22Rv1 (cell line): ENCODE measurements around the gene PLA2G12A.

ENCODE experiments used
- H3K27ac ChIP-seq: fragments of 450-650 bp; 2 replicates; pipeline ENCODE4 v1.5.1; 2017
- ZFX ChIP-seq: fragments of 450-650 bp; IDR thresholded peaks from 2 replicates; pipeline ENCODE4 v1.6.1; 2017; ENCODE audit warnings: antibody characterized with exemption, borderline replicate concordance
- TF ChIP-seq, protein P1 (sequence below): fragments of 450-650 bp; IDR thresholded peaks from 2 replicates; pipeline ENCODE4 v1.5.1; 2017; ENCODE audit warnings: mild to moderate bottlenecking

Gene PLA2G12A

DNA sequence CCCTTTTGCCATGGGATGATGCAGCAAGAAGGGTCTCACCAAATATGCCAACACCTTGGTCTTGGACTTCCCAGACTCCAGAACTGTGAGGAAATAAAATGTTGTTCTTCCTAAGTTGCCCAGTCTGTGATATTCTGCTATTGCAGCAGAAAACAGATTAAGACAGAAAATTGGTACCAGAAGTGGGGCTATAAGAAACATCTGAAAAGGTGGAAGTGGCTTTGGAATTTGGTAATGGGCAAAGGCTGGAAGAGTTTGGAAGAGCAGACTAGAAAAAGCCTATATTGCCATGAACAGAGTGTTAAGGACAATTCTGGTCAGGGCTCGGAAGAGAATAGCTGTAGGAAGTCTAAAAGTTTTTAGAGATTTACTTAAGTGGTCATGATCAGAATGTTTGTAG, 54.0 kb downstream of the PLA2G12A start:
- no peak overlapping the region for H3K27ac ChIP-seq
- TF ChIP-seq, protein P1, sequence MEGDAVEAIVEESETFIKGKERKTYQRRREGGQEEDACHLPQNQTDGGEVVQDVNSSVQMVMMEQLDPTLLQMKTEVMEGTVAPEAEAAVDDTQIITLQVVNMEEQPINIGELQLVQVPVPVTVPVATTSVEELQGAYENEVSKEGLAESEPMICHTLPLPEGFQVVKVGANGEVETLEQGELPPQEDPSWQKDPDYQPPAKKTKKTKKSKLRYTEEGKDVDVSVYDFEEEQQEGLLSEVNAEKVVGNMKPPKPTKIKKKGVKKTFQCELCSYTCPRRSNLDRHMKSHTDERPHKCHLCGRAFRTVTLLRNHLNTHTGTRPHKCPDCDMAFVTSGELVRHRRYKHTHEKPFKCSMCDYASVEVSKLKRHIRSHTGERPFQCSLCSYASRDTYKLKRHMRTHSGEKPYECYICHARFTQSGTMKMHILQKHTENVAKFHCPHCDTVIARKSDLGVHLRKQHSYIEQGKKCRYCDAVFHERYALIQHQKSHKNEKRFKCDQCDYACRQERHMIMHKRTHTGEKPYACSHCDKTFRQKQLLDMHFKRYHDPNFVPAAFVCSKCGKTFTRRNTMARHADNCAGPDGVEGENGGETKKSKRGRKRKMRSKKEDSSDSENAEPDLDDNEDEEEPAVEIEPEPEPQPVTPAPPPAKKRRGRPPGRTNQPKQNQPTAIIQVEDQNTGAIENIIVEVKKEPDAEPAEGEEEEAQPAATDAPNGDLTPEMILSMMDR = no peak
- TF ChIP-seq ZFX = no peak

DNA sequence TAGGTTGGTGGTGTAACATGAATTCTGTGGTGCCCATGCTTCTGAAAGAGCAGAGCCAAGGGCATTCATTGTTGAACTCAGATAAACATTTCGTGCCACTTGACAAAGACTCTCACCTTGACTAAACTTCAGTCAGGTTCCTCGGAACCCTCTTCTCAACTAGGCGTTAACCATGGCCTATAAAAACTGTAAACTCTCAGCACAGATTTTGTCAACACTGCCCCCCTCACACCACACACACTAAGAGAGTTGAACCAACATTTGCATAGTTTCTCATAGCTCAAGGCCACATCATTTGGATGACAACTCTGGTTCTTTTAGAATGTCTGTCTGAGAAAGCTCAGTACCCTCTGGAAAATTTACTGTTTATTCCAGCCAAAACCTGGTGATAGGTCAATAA, 54.7 kb downstream of the PLA2G12A start:
- H3K27ac ChIP-seq = no peak overlapping the region
- no peak for TF ChIP-seq ZFX
- TF ChIP-seq, protein P1 = no peak

DNA sequence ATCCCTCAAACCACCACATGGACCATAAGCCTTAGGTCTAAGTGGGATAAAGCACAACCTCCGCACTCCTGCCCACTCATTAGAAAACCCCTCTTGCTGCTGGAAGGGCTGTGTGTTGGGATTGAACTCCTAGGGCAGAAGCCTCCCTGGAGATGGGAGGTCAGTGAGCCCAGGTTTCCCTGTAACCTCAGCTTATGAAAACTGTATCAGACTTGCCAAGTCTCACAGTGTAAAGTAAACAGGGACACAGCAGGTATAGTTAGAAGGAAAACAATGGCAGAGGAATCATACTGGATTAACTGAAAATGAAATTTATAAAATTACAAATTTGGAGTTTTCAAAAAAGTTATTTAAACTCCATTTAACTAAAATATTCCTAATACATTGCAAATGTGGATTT, 56.6 kb downstream of the PLA2G12A start:
- TF ChIP-seq, protein P1 = no peak
- TF ChIP-seq ZFX = no peak
- no peak overlapping the region for H3K27ac ChIP-seq

DNA sequence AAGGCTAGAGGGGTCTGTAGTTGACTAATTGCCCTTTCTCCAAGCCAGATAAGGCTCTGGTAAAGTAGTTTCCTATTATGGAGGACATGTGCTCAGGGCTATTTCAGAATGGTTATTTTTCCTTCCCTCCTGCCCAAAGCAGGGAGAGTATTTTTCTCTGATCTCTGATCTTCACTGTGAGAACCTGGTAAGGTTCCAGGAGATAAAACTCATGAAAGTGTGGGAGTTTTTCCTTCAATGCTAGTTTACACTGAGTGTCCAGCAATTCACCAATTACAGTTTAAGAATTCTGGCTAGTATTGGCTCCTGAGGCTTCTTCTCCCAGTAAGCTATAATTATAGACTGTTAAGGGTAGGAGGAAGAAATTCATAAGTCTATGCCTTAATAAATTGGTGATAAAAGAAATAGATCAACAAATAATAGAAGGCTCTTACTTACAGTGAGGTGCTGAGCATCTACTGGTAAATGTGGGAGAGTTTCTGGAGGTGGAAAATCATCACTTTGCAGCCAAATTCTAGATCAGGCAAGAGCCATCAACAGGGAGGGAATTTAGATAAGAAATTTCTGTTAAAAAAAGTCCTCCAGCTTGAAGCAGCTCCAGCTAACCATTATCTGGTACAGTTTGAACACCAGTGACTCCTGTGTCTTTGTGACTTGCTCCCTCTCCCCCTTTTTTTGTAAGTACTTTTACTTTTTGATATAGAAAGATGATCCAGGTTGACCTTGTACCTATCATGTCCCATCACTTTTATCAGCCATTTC, 57.5 kb downstream of the PLA2G12A start:
- TF ChIP-seq, protein P1 = no peak
- TF ChIP-seq ZFX = no peak
- no peak overlapping the region for H3K27ac ChIP-seq

DNA sequence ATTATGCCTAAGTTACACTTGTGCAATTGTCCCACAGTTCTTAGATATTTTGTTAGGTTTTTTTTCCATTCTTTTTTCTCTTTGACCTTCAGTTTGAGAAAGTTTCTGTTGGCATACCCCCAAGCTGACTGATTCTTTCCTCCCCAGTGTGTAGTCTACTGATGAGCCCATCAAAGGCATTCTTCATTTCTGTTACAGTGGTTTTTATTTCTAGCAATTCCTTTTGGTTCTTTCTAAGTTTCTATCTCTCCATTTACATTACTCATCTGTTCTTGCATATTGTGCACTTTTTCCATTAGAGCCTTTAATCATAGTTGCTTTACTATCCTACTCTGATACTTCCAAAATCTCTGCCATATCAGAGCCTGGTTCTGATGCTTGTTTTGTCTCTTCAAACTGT, 58.5 kb downstream of the PLA2G12A start:
- TF ChIP-seq, protein P1 = no peak
- no peak for TF ChIP-seq ZFX
- no peak overlapping the region for H3K27ac ChIP-seq

DNA sequence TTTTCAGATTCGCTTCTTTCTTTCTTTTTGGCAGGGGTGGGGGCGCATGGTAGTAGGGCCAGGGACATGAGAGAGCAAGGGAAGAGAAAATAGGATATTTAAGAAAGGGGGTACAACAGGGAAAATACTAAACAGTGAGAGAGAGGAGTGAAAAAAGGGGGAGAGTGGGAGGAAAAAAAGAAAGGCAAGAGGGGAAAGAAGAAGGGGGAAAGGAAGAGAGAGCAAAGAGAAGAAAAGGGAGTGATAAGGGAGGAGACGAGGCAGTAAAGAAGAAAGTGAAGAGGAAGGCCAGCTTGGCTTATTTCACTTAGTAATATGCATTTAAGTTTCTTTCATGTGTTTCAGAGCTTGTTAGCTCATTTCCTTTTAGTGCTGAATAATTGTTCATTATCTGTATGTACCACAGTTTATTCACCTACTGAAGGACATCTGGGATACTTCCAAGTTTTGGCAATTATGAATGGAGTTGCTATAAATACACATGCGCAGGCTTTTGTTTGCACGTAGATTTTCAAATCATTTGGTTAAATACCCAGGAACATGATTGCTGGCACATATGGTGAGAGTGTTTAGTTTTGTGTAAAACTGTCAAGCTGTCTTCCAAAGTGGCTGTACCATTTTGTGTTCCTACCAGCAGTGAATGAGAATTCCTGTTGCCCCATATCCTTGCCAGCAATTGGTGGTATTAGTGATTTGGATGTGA, 63.9 kb downstream of the PLA2G12A start:
- TF ChIP-seq, protein P1 = no peak
- TF ChIP-seq ZFX = no peak
- no peak overlapping the region for H3K27ac ChIP-seq

DNA sequence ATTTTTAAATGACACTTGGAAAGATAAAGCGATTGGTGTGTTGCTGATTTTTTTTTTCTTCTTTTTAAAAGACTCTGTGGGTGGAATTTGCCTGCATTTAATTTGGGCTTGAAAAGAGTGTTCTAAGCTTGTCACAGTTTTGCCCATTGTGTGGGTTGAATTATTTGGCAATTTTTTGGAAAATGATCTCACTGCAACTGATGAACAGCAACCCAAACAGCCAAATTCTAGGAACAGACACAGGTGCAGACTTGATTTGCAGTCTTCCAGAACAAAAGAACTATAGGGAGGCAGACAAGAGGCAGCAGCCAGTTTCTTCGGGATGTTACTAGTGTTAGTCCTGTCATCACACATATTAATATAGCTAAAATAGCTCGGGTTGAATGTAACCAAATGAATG, 67.1 kb downstream of the PLA2G12A start:
- no peak overlapping the region for H3K27ac ChIP-seq
- no peak for TF ChIP-seq ZFX
- TF ChIP-seq, protein P1 = no peak
